Esophagus muscularis mucosa (tissue), 3 donors: ENCODE results near the gene NGEF.

ENCODE experiments used
- CTCF ChIP-seq, 3 experiments: fragments of 200-600 bp in 2 of 3; fragments of 450-650 bp in 1 of 3; sonication (generic) in 2 of 3; IDR thresholded peaks; one replicate each; pipeline ENCODE4 v1.5.1; 2017 to 2019; ENCODE audit warnings: antibody characterized with exemption in 3 of 3, mild to moderate bottlenecking in 2 of 3, moderate library complexity in 1 of 3
- POLR2A ChIP-seq: fragments of 450-650 bp; IDR thresholded peaks from one replicate; pipeline ENCODE4 v1.6.1; 2017; ENCODE audit warnings: antibody characterized with exemption, moderate library complexity, mild to moderate bottlenecking, low read depth

GRCh38 chr2:232884549-232885263, 128.3 kb downstream of the NGEF start:
- TF ChIP-seq CTCF (IDR thresholded peaks at IDR 0.05): no peak
- TF ChIP-seq POLR2A: no peak
